IMR-90 (cell line): ENCODE results near the gene AUTS2. TPM values are rescaled to one million over a fixed set of nuclear protein-coding genes. Genes with fewer than 3 reads are reported as not detected.

Experiments used
- ATAC-seq: fragments of 200-7000 bp; cut with Tn5 transposase; 2 replicates; pipeline ENCODE4 v1.9.1; 2020; ENCODE audit warnings: low read depth, mild to moderate bottlenecking, moderate library complexity
- BruUV-seq: library from RNA; stranded (reverse); fragments of 400-500 nt; replicated peaks from 2 replicates; lab custom pipeline; 2021; lab: Mats Ljungman, UMichigan
- CTCF ChIA-PET: fragments of 300-600 bp; formaldehyde crosslinking; extraction: SDS; loops from one replicate; lab custom pipeline; 2021; ENCODE audit warnings: antibody characterized with exemption; lab: Yijun Ruan, JAX
- POLR2A ChIA-PET: fragments of 300-600 bp; sonication (Branson Sonifier 250); formaldehyde crosslinking; loops from one replicate; lab custom pipeline; 2022; ENCODE audit warnings: antibody characterized with exemption; ENCODE audit not compliant: unreplicated experiment; lab: Charles Lee
- DNase-seq: peaks from one replicate; pipeline ENCODE4 v3.0.0; 2013
- H2AFZ ChIP-seq: replicated peaks from 2 replicates; pipeline ENCODE3; 2013; ENCODE audit warnings: low read length, mild to moderate bottlenecking; ENCODE audit not compliant: poor library complexity
- H2AK5ac ChIP-seq: 2 replicates; pipeline ENCODE4 v1.6.1; 2013; ENCODE audit warnings: low read depth, low read length, inconsistent platforms
- H2AK9ac ChIP-seq: replicated peaks from 2 replicates; pipeline ENCODE3; 2013; ENCODE audit warnings: mild to moderate bottlenecking, low read depth, low read length, moderate library complexity; ENCODE audit not compliant: poor library complexity
- H2BK120ac ChIP-seq: 2 replicates; pipeline ENCODE4 v1.6.1; 2013; ENCODE audit warnings: low read depth, low read length, inconsistent platforms
- H2BK15ac ChIP-seq: 3 replicates; pipeline ENCODE4 v1.6.1; 2013; ENCODE audit warnings: low read depth, low read length, inconsistent platforms
- H2BK20ac ChIP-seq: 2 replicates; pipeline ENCODE4 v1.6.1; 2013; ENCODE audit warnings: low read depth, mild to moderate bottlenecking, inconsistent platforms, low read length, moderate library complexity
- H2BK5ac ChIP-seq: 2 replicates; pipeline ENCODE4 v1.6.1; 2013; ENCODE audit warnings: mild to moderate bottlenecking, low read depth, low read length, inconsistent platforms; ENCODE audit not compliant: poor library complexity, severe bottlenecking
- H3K14ac ChIP-seq: replicated peaks from 2 replicates; pipeline ENCODE4 v1.6.1; 2013; ENCODE audit warnings: low read depth, low read length, inconsistent platforms
- H3K18ac ChIP-seq: 2 replicates; pipeline ENCODE4 v1.6.1; 2013; ENCODE audit warnings: low read depth, low read length, control low read depth
- H3K23ac ChIP-seq: 2 replicates; pipeline ENCODE4 v1.6.1; 2013; ENCODE audit warnings: low read depth, low read length, inconsistent platforms
- H3K27ac ChIP-seq: 2 replicates; pipeline ENCODE4 v1.5.1; 2013; ENCODE audit warnings: mild to moderate bottlenecking, control low read depth, low read length; ENCODE audit not compliant: insufficient read depth
- H3K27me3 ChIP-seq: 2 replicates; pipeline ENCODE4 v1.6.1; 2013; ENCODE audit warnings: low read length; ENCODE audit not compliant: control insufficient read depth, insufficient read depth
- H3K36me3 ChIP-seq: 2 replicates; pipeline ENCODE4 v1.6.1; 2013; ENCODE audit warnings: low read length, mixed read lengths; ENCODE audit not compliant: control insufficient read depth, insufficient read depth
- H3K4ac ChIP-seq: 2 replicates; pipeline ENCODE4 v1.6.1; 2013; ENCODE audit warnings: low read depth, low read length, inconsistent platforms
- H3K4me1 ChIP-seq: 2 replicates; pipeline ENCODE4 v1.6.1; 2013; ENCODE audit warnings: low read length, mixed read lengths; ENCODE audit not compliant: control insufficient read depth, insufficient read depth
- H3K4me2 ChIP-seq: 2 replicates; pipeline ENCODE4 v1.6.1; 2013; ENCODE audit warnings: low read depth, mild to moderate bottlenecking, control low read depth, low read length, moderate library complexity
- H3K4me3 ChIP-seq: 2 replicates; pipeline ENCODE4 v1.5.1; 2013; ENCODE audit warnings: low read depth, mild to moderate bottlenecking, control low read depth, low read length, moderate library complexity; ENCODE audit not compliant: insufficient read depth
- H3K56ac ChIP-seq: 2 replicates; pipeline ENCODE4 v1.6.1; 2013; ENCODE audit warnings: low read length, inconsistent platforms; ENCODE audit not compliant: insufficient read depth; ENCODE audit errors: extremely low read depth
- H3K79me1 ChIP-seq, 2 experiments: 2 replicates each; pipeline ENCODE4 v1.6.1; 2013; ENCODE audit warnings: low read length in 2 of 2, inconsistent platforms in 1 of 2, low read depth in 1 of 2
- H3K9ac ChIP-seq: 2 replicates; pipeline ENCODE4 v1.6.1; 2013; ENCODE audit warnings: low read depth, low read length, control low read depth
- H3K9me1 ChIP-seq: 2 replicates; pipeline ENCODE4 v1.6.1; 2013; ENCODE audit warnings: low read length, inconsistent platforms; ENCODE audit not compliant: insufficient read depth
- H3K9me3 ChIP-seq: 2 replicates; pipeline ENCODE4 v1.6.1; 2013; ENCODE audit warnings: low read length; ENCODE audit not compliant: control insufficient read depth, insufficient read depth
- H4K20me1 ChIP-seq: 2 replicates; pipeline ENCODE4 v1.6.1; 2013; ENCODE audit warnings: low read length, inconsistent platforms; ENCODE audit not compliant: insufficient read depth
- H4K5ac ChIP-seq: 2 replicates; pipeline ENCODE4 v1.6.1; 2013; ENCODE audit warnings: mild to moderate bottlenecking, low read depth, low read length, control low read depth
- H4K8ac ChIP-seq, 2 experiments: 2 replicates each; pipeline ENCODE4 v1.6.1; 2013; ENCODE audit warnings: low read depth in 2 of 2, low read length in 2 of 2, control low read depth in 1 of 2, inconsistent platforms in 1 of 2
- H4K91ac ChIP-seq: 2 replicates; pipeline ENCODE4 v1.6.1; 2013; ENCODE audit warnings: low read depth, low read length, inconsistent platforms; ENCODE audit not compliant: insufficient read depth
- BHLHE40 ChIP-seq: fragments of 150-350 bp; IDR thresholded peaks from 2 replicates; pipeline ENCODE4 v1.6.1; 2016; ENCODE audit warnings: mild to moderate bottlenecking, low read depth, low read length
- CHD1 ChIP-seq: IDR thresholded peaks from 2 replicates; pipeline ENCODE4 v1.6.1; 2012; ENCODE audit warnings: low read depth, low read length, improper control_type of control experiment
- CTCF ChIP-seq: conservative IDR thresholded peaks from 2 replicates; pipeline ENCODE4 v1.5.1; 2012; ENCODE audit warnings: mild to moderate bottlenecking, low read depth, low read length, improper control_type of control experiment
- MAZ ChIP-seq: IDR thresholded peaks from 2 replicates; pipeline ENCODE4 v1.6.1; 2012; ENCODE audit warnings: low read depth, mild to moderate bottlenecking, low read length, improper control_type of control experiment, moderate library complexity, borderline replicate concordance
- POLR2A ChIP-seq: IDR thresholded peaks from 2 replicates; pipeline ENCODE4 v1.6.1; 2012; ENCODE audit warnings: mild to moderate bottlenecking, low read depth, low read length
- WGBS, 2 experiments: methylation state at CpG; one replicate each; pipeline versions ENCODE4 v1.1.5 to v1.1.7; 2013; ENCODE audit warnings: missing lambda C conversion rate in 2 of 2; ENCODE audit not compliant: insufficient read length in 1 of 2; ENCODE audit errors: extremely low coverage in 2 of 2; 5-methylcytosine and 5-hydroxymethylcytosine counted together
- dilution Hi-C: fragments of 300-500 bp; cut with HindIII; formaldehyde crosslinking; loops from one replicate; pipeline ENCODE4 v1.14.3; 2018; ENCODE audit warnings: low sequenced_read_pairs; ENCODE audit not compliant: unreplicated experiment
- in situ Hi-C: fragments of 300-500 bp; cut with MboI; formaldehyde crosslinking; loops from 3 replicates; pipeline ENCODE4 v1.14.3; 2019; ENCODE audit warnings: low sequenced_read_pairs, inconsistent platforms, mixed read lengths
- intact Hi-C: fragments of 100-400 bp; cut with micrococcal nuclease; formaldehyde crosslinking; loops from 2 replicates; pipeline ENCODE4 v1.10.0; 2022
- polyA plus RNA-seq, 3 experiments: library from polyadenylated mRNA; depleted of rRNA; stranded (reverse); fragments of >200 nt; gene quantifications; 2 replicates each; pipeline ENCODE4 v1.2.3, GENCODE V29; 2012; ENCODE audit warnings: low replicate concordance in 1 of 3
- total RNA-seq: library from RNA; depleted of rRNA; stranded (reverse); fragments of >200 nt; gene quantifications from 2 replicates; pipeline ENCODE4 v1.2.3, GENCODE V29; 2012

Gene AUTS2
- total and polyA plus RNA-seq, 2 of the 4 experiments (the other 2 are of a cell fraction), result 0.90 to 3.0 TPM

DNA sequence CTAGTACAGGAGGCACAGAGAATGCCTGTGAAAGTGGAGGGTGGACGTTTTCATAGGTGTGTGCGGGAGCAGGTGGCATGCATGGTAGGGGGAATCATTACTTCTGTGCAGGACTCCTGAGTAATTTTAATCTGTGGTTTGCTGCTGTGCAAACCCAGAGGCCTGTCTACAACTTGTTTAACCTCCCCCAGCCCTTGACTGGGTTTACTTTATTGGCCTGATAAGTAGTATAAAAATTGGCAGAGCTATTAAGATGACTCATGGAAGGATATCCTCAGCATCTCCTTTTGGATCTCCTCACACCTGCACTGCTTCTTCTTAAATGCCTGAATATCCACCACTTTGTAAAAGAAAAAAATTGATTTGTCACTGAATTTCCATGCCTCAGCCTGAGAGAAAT is 104.8 kb downstream of the AUTS2 start:
- WGBS, 2 experiments, result no CpG with 5 or more reads among the region's 2 CpGs
- in situ Hi-C loops (no loop called here), intact Hi-C loops (no loop called here), dilution Hi-C loops (no loop called here)
- Histone ChIP-seq H2AFZ (no peak overlapping the region), H2AK9ac (no peak overlapping the region), H3K4me1 (no peaks in the 10 kb centered on the region), H2BK5ac (no peak overlapping the region), H3K14ac (no peak overlapping the region), H3K4me2 (no peak overlapping the region), H3K27me3 (no peaks in the 10 kb centered on the region), H3K9ac (no peak overlapping the region), H3K23ac (no peak overlapping the region), H4K20me1 (no peaks in the 10 kb centered on the region), H3K27ac (no peak overlapping the region), H3K36me3 (no peaks in the 10 kb centered on the region), H4K91ac (no peak overlapping the region), H2AK5ac (no peak overlapping the region), H4K8ac (no peak overlapping the region), H3K9me1 (no peaks in the 10 kb centered on the region), H3K4me3 (no peak overlapping the region), H2BK20ac (no peak overlapping the region), H3K79me1 (no peaks in the 10 kb centered on the region), H2BK15ac (no peak overlapping the region), H3K56ac (no peak overlapping the region), H3K4ac (no peak overlapping the region), H3K18ac (no peak overlapping the region), H4K5ac (no peak overlapping the region), H2BK120ac (no peak overlapping the region), H3K9me3 (no peaks in the 10 kb centered on the region)
- BruUV-seq, result no TSS peak
- DNase-seq, result no peak
- ATAC-seq, result no peak
- TF ChIP-seq BHLHE40 (no peak), MAZ (no peak), CTCF (no peak), POLR2A (no peak), CHD1 (no peak)
- ChIA-PET CTCF (no interaction called here), POLR2A (no interaction called here)
